Measurements from ENCODE around the gene BAZ1B. TPM values are rescaled to one million over a fixed set of nuclear protein-coding genes. Genes with fewer than 3 reads are reported as not detected.

The BAZ1B gene
- total RNA-seq, 1 experiment from 2014 or later, result 107 TPM

DNA sequence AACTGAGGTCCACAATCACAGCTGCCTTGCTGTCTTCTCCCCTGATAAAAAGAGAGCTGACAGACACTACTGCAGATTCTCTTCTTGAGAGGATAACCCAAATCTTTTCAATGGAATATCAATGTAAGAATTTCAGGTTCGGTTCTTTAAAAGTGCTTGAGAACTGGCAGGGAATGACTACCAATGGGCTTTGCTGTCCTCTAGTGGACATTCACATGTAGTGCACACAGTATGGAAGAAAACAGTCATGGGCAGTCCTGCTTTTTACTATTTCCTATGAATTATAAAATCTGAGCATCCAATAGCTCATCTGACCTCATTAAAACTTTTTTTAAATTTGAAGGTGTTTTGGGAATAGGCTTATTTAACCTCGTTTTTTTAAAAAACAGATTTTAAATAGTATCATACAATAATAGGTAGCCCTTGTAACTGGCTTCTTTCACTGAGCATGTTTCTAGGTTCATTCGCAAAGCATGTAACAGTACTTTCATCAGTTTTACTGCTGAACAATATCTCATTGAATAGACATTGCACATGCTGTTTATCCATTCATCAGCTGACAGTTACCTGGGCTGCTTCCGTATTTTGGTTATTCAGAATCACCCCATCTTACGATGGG, 70.2 kb downstream of the BAZ1B start:
- H3K36me3 ChIP-seq (ENCODE audit: control insufficient read depth, insufficient read depth, low read length), result peaks cover 47% of the 10 kb centered on the region
- H3K27me3 ChIP-seq (ENCODE audit: control insufficient read depth, insufficient read depth, low read length), result no peaks in the 10 kb centered on the region
- ChIA-PET POLR2A (no interaction called here), CTCF (interaction anchor here (0.6 to 0.7 kb wide), 2 partner anchors 111 to 128 kb away, joined by 3 to 6 read pairs; no protein-coding TSS in a partner anchor)
- in situ Hi-C loops (cut with HindIII; ENCODE audit: low pct_unique_long_range_greater_than_20kb, low sequenced_read_pairs), result no loop called here
- BruUV-seq (replicated peaks), result no TSS peak
- TF ChIP-seq, protein P1, sequence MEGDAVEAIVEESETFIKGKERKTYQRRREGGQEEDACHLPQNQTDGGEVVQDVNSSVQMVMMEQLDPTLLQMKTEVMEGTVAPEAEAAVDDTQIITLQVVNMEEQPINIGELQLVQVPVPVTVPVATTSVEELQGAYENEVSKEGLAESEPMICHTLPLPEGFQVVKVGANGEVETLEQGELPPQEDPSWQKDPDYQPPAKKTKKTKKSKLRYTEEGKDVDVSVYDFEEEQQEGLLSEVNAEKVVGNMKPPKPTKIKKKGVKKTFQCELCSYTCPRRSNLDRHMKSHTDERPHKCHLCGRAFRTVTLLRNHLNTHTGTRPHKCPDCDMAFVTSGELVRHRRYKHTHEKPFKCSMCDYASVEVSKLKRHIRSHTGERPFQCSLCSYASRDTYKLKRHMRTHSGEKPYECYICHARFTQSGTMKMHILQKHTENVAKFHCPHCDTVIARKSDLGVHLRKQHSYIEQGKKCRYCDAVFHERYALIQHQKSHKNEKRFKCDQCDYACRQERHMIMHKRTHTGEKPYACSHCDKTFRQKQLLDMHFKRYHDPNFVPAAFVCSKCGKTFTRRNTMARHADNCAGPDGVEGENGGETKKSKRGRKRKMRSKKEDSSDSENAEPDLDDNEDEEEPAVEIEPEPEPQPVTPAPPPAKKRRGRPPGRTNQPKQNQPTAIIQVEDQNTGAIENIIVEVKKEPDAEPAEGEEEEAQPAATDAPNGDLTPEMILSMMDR (IDR thresholded peaks at IDR 0.05), result peak; percentile 94
- no peak for TF ChIP-seq POLR2AphosphoS5 (IDR thresholded peaks at IDR 0.05; ENCODE audit: low read depth, low read length)
- H3K27ac ChIP-seq (ENCODE audit: low read length), result no peak overlapping the region; the same call in 1 of the 2 replicates
- no peaks in the 10 kb centered on the region for H3K4me1 ChIP-seq (ENCODE audit: control insufficient read depth, insufficient read depth, low read length)
- no peaks in the 10 kb centered on the region for H3K9me3 ChIP-seq (ENCODE audit: control insufficient read depth, insufficient read depth, low read depth, low read length)
- intact Hi-C loops (cut with micrococcal nuclease; ENCODE audit: unreplicated experiment), result loop anchor here (5.0 kb wide), 1 partner anchor 110 kb away; no protein-coding TSS in a partner anchor
- no peak overlapping the region for H3K4me3 ChIP-seq (ENCODE audit: low read depth in 2 of 2, low read length in 2 of 2)
- DNase-seq (ENCODE audit: low read depth, low spot score) (peak; percentile 68), ATAC-seq (peak; percentile 78)

GRCh38 chr7:73449422-73449821, 72.7 kb downstream of the BAZ1B start:
- Histone ChIP-seq H3K4me3 (ENCODE audit: low read depth in 2 of 2, low read length in 2 of 2) (no peak overlapping the region), H3K27me3 (ENCODE audit: control insufficient read depth, insufficient read depth, low read length) (no peaks in the 10 kb centered on the region), H3K27ac (ENCODE audit: low read length) (no peak overlapping the region), H3K36me3 (ENCODE audit: control insufficient read depth, insufficient read depth, low read length) (peaks cover 48% of the 10 kb centered on the region), H3K4me1 (ENCODE audit: control insufficient read depth, insufficient read depth, low read length) (no peaks in the 10 kb centered on the region), H3K9me3 (ENCODE audit: control insufficient read depth, insufficient read depth, low read depth, low read length) (no peaks in the 10 kb centered on the region)
- TF ChIP-seq SIN3A (IDR thresholded peaks at IDR 0.05; ENCODE audit: borderline replicate concordance, insufficient read depth, low read depth, low read length), result no peak
- TF ChIP-seq POLR2AphosphoS5 (IDR thresholded peaks at IDR 0.05; ENCODE audit: low read depth, low read length), result no peak
- TF ChIP-seq, protein P1 (IDR thresholded peaks at IDR 0.05), result no peak
- TF ChIP-seq TCF7L2 (IDR thresholded peaks at IDR 0.05; ENCODE audit: low read depth, low read length), result no peak
- no peak for TF ChIP-seq REST (IDR thresholded peaks at IDR 0.05; ENCODE audit: insufficient read depth in 1 of 2, low read depth in 2 of 2, low read length in 1 of 2)
- ChIA-PET POLR2A (interaction anchor here (0.7 kb wide), 1 partner anchor 105 kb away, joined by 5 read pairs; no protein-coding TSS in a partner anchor), CTCF (no interaction called here)
- in situ Hi-C loops (cut with HindIII; ENCODE audit: low pct_unique_long_range_greater_than_20kb, low sequenced_read_pairs), result no loop called here
- BruUV-seq (replicated peaks), result no TSS peak
- DNase-seq (ENCODE audit: low read depth, low spot score) (no peak), ATAC-seq (no peak)
- intact Hi-C loops (cut with micrococcal nuclease; ENCODE audit: unreplicated experiment), result no loop called here
